Activated CD4-positive, alpha-beta T cell treated with anti-CD3 and anti-CD28 coated beads, Interleukin-2, amount 10 ng/mL, durations not matched to agents 24 days and 14 days (primary cell): Measurements from ENCODE around the gene IFNK. TPM values are rescaled to one million over a fixed set of nuclear protein-coding genes. Genes with fewer than 3 reads are reported as not detected.

Source experiments
- DNase-seq: peaks from one replicate; pipeline ENCODE4 v3.0.0; 2022
- H3K27ac Mint-ChIP-seq: one replicate; pipeline ENCODE4 v1.8.0; 2022; ENCODE audit warnings: mild to moderate bottlenecking, mixed read lengths
- H3K27me3 Mint-ChIP-seq: one replicate; pipeline ENCODE4 v1.8.0; 2022; ENCODE audit warnings: mixed read lengths
- H3K36me3 Mint-ChIP-seq: one replicate; pipeline ENCODE4 v1.8.0; 2022; ENCODE audit warnings: low read depth, mild to moderate bottlenecking, mixed read lengths
- H3K4me1 Mint-ChIP-seq: one replicate; pipeline ENCODE4 v1.8.0; 2021; ENCODE audit warnings: mixed read lengths
- H3K4me3 Mint-ChIP-seq: one replicate; pipeline ENCODE4 v1.8.0; 2022; ENCODE audit warnings: mild to moderate bottlenecking, moderate library complexity, mixed read lengths
- H3K9me3 Mint-ChIP-seq: one replicate; pipeline ENCODE4 v1.8.0; 2021; ENCODE audit warnings: mixed read lengths
- intact Hi-C: fragments of 100-400 bp; cut with micrococcal nuclease; formaldehyde crosslinking; loops from one replicate; pipeline ENCODE4 v1.15.1; 2023
- total RNA-seq: library from RNA; stranded (reverse); gene quantifications from 2 replicates; pipeline ENCODE4 v1.2.3, GENCODE V29; 2022

IFNK gene
- total RNA-seq = not detected in 2 replicates

GRCh38 chr9:27524236-27524635, at the start of gene IFNK:
Gene IFNK, plus strand, starts transcription at chr9:27524290. Its CDS starts 47 bp downstream, at chr9:27524337.
- Mint-ChIP-seq H3K27ac (no peak within 1 kb of the TSS), H3K9me3 (no peaks in the 10 kb centered on the region), H3K27me3 (peaks cover 31% of the 10 kb centered on the region), H3K4me1 (peaks cover 10% of the 10 kb centered on the region), H3K4me3 (no peak within 1 kb of the TSS), H3K36me3 (peaks cover 3% of the 10 kb centered on the region)
- no peak for DNase-seq
- intact Hi-C loops = no loop called here

- H3K36me3 Mint-ChIP-seq = no peaks in the 10 kb centered on the region
- no peak overlapping the region for H3K4me3 Mint-ChIP-seq
- peaks cover 10% of the 10 kb centered on the region for H3K9me3 Mint-ChIP-seq
- no peaks in the 10 kb centered on the region for H3K27me3 Mint-ChIP-seq
- H3K27ac Mint-ChIP-seq = no peak overlapping the region
- peaks cover 8% of the 10 kb centered on the region for H3K4me1 Mint-ChIP-seq
- no peak for DNase-seq
- intact Hi-C loops = no loop called here
Observed at GRCh38 chr9:27474305-27474704, 49.8 kb upstream of the IFNK start.

- no peak overlapping the region for H3K27ac Mint-ChIP-seq
Observed at GRCh38 chr9:27475057-27475595, 49.0 kb upstream of the IFNK start.

GRCh38 chr9:27476870-27477515, 47.1 kb upstream of the IFNK start:
- H3K27me3 Mint-ChIP-seq = no peaks in the 10 kb centered on the region
- DNase-seq = no peak
- no peak overlapping the region for H3K4me3 Mint-ChIP-seq
- peaks cover 10% of the 10 kb centered on the region for H3K9me3 Mint-ChIP-seq
- no peaks in the 10 kb centered on the region for H3K4me1 Mint-ChIP-seq
- no peak overlapping the region for H3K27ac Mint-ChIP-seq
- no peaks in the 10 kb centered on the region for H3K36me3 Mint-ChIP-seq
- intact Hi-C loops = no loop called here

More at GRCh38 chr9:27475057-27475595, 49.0 kb upstream of the IFNK start:
- peaks cover 7% of the 10 kb centered on the region for H3K4me1 Mint-ChIP-seq
- H3K27me3 Mint-ChIP-seq = no peaks in the 10 kb centered on the region
- intact Hi-C loops = no loop called here
- H3K36me3 Mint-ChIP-seq = no peaks in the 10 kb centered on the region
- peaks cover 10% of the 10 kb centered on the region for H3K9me3 Mint-ChIP-seq
- DNase-seq = no peak
- no peak overlapping the region for H3K4me3 Mint-ChIP-seq

GRCh38 chr9:27478322-27478721, 45.8 kb upstream of the IFNK start:
- peaks cover 10% of the 10 kb centered on the region for H3K9me3 Mint-ChIP-seq
- H3K36me3 Mint-ChIP-seq = no peaks in the 10 kb centered on the region
- no peak overlapping the region for H3K4me3 Mint-ChIP-seq
- no peak overlapping the region for H3K27ac Mint-ChIP-seq
- H3K27me3 Mint-ChIP-seq = no peaks in the 10 kb centered on the region
- no peak for DNase-seq
- no peaks in the 10 kb centered on the region for H3K4me1 Mint-ChIP-seq
- intact Hi-C loops = no loop called here

GRCh38 chr9:27482709-27483108, 41.4 kb upstream of the IFNK start:
- no peaks in the 10 kb centered on the region for H3K27me3 Mint-ChIP-seq

GRCh38 chr9:27483576-27483975, 40.5 kb upstream of the IFNK start:
- peaks cover 17% of the 10 kb centered on the region for H3K4me1 Mint-ChIP-seq
- no peaks in the 10 kb centered on the region for H3K36me3 Mint-ChIP-seq
- H3K9me3 Mint-ChIP-seq = no peaks in the 10 kb centered on the region
- no peak overlapping the region for H3K27ac Mint-ChIP-seq
- H3K27me3 Mint-ChIP-seq = no peaks in the 10 kb centered on the region
- no peak overlapping the region for H3K4me3 Mint-ChIP-seq
- intact Hi-C loops = no loop called here
- DNase-seq = no peak

More at GRCh38 chr9:27482709-27483108, 41.4 kb upstream of the IFNK start:
- no peak overlapping the region for H3K27ac Mint-ChIP-seq
- intact Hi-C loops = no loop called here
- no peak overlapping the region for H3K4me3 Mint-ChIP-seq
- peaks cover 17% of the 10 kb centered on the region for H3K4me1 Mint-ChIP-seq
- DNase-seq = no peak
- H3K36me3 Mint-ChIP-seq = no peaks in the 10 kb centered on the region
- H3K9me3 Mint-ChIP-seq = no peaks in the 10 kb centered on the region

GRCh38 chr9:27485158-27485557, 38.9 kb upstream of the IFNK start:
- Mint-ChIP-seq H3K36me3 (no peaks in the 10 kb centered on the region), H3K27ac (no peak overlapping the region)
- intact Hi-C loops = no loop called here

GRCh38 chr9:27487128-27487640, 36.9 kb upstream of the IFNK start:
- Mint-ChIP-seq H3K27ac (no peak overlapping the region), H3K4me1 (peaks cover 20% of the 10 kb centered on the region), H3K9me3 (no peaks in the 10 kb centered on the region), H3K36me3 (no peaks in the 10 kb centered on the region), H3K4me3 (no peak overlapping the region), H3K27me3 (no peaks in the 10 kb centered on the region)
- no peak for DNase-seq
- intact Hi-C loops = no loop called here

More at GRCh38 chr9:27485158-27485557, 38.9 kb upstream of the IFNK start:
- H3K9me3 Mint-ChIP-seq = no peaks in the 10 kb centered on the region
- H3K4me3 Mint-ChIP-seq = no peak overlapping the region
- DNase-seq = peak; percentile 68
- no peaks in the 10 kb centered on the region for H3K27me3 Mint-ChIP-seq
- peaks cover 20% of the 10 kb centered on the region for H3K4me1 Mint-ChIP-seq

- intact Hi-C loops = no loop called here
- Mint-ChIP-seq H3K9me3 (no peaks in the 10 kb centered on the region), H3K36me3 (no peaks in the 10 kb centered on the region), H3K27ac (no peak overlapping the region), H3K4me1 (peaks cover 22% of the 10 kb centered on the region), H3K4me3 (no peak overlapping the region), H3K27me3 (no peaks in the 10 kb centered on the region)
- DNase-seq = no peak
Observed at GRCh38 chr9:27487927-27488326, 36.2 kb upstream of the IFNK start.

GRCh38 chr9:27489087-27489876, 34.8 kb upstream of the IFNK start:
- Mint-ChIP-seq H3K4me1 (peaks cover 22% of the 10 kb centered on the region), H3K4me3 (no peak overlapping the region), H3K9me3 (no peaks in the 10 kb centered on the region), H3K27ac (no peak overlapping the region), H3K36me3 (no peaks in the 10 kb centered on the region), H3K27me3 (no peaks in the 10 kb centered on the region)
- intact Hi-C loops = no loop called here
- no peak for DNase-seq

GRCh38 chr9:27491154-27491553, 32.9 kb upstream of the IFNK start:
- H3K36me3 Mint-ChIP-seq = no peaks in the 10 kb centered on the region
- H3K4me1 Mint-ChIP-seq = peaks cover 6% of the 10 kb centered on the region
- no peak overlapping the region for H3K4me3 Mint-ChIP-seq
- no peak for DNase-seq
- no peaks in the 10 kb centered on the region for H3K9me3 Mint-ChIP-seq
- no peak overlapping the region for H3K27ac Mint-ChIP-seq
- intact Hi-C loops = no loop called here
- no peaks in the 10 kb centered on the region for H3K27me3 Mint-ChIP-seq

- Mint-ChIP-seq H3K27me3 (no peaks in the 10 kb centered on the region), H3K9me3 (no peaks in the 10 kb centered on the region), H3K4me1 (peaks cover 10% of the 10 kb centered on the region), H3K4me3 (no peak overlapping the region), H3K36me3 (peaks cover 2% of the 10 kb centered on the region), H3K27ac (no peak overlapping the region)
- intact Hi-C loops = no loop called here
- no peak for DNase-seq
Observed at GRCh38 chr9:27495480-27496134, 28.5 kb upstream of the IFNK start.

- Mint-ChIP-seq H3K27ac (no peak overlapping the region), H3K4me3 (no peak overlapping the region), H3K4me1 (peaks cover 12% of the 10 kb centered on the region), H3K9me3 (peaks cover 4% of the 10 kb centered on the region), H3K36me3 (peaks cover 2% of the 10 kb centered on the region), H3K27me3 (no peaks in the 10 kb centered on the region)
- intact Hi-C loops = no loop called here
- no peak for DNase-seq
Observed at GRCh38 chr9:27496135-27496504, 28.0 kb upstream of the IFNK start.
